ENCODE data around the gene AGAP9. TPM values are rescaled to one million over a fixed set of nuclear protein-coding genes. Genes with fewer than 3 reads are reported as not detected.

The AGAP9 gene
- total RNA-seq, 1 donor from 2014 or later: 1.7 TPM

Other genes starting within 250 kb of the AGAP9 start
- 0.27 TPM for gene GDF10, start 223.4 kb downstream of the AGAP9 start, total RNA-seq
- not detected for gene GDF2, start 201.2 kb downstream of the AGAP9 start, total RNA-seq
- not detected for gene RBP3, start 175.3 kb downstream of the AGAP9 start, total RNA-seq
- not detected for gene ZNF488, start 139.3 kb downstream of the AGAP9 start, total RNA-seq
- gene ANXA8, start 39.5 kb downstream of the AGAP9 start, total RNA-seq: 1.1 TPM
- gene FAM25G, start 31.9 kb downstream of the AGAP9 start, total RNA-seq: not detected
- gene SYT15B, start 240.0 kb upstream of the AGAP9 start, total RNA-seq: 0.62 TPM

Data from Right ventricle myocardium inferior (tissue), 1 donor.